GM12864 (cell line): ENCODE measurements around the gene MLANA.

Source experiments
- DNase-seq: peaks from one replicate; pipeline ENCODE4 v3.0.0-alpha.2; 2011; ENCODE audit warnings: low read depth
- H3K4me3 ChIP-seq: 2 replicates; pipeline ENCODE4 v1.5.1; 2011; ENCODE audit warnings: mild to moderate bottlenecking, low read depth, low read length, control low read depth
- TF ChIP-seq, protein P1 (sequence below): IDR thresholded peaks from 2 replicates; pipeline ENCODE4 v1.5.1; 2011; ENCODE audit warnings: low read depth, mild to moderate bottlenecking, moderate library complexity, low read length, control low read depth, inconsistent platforms; ENCODE audit errors: missing control alignments

Gene MLANA

DNA sequence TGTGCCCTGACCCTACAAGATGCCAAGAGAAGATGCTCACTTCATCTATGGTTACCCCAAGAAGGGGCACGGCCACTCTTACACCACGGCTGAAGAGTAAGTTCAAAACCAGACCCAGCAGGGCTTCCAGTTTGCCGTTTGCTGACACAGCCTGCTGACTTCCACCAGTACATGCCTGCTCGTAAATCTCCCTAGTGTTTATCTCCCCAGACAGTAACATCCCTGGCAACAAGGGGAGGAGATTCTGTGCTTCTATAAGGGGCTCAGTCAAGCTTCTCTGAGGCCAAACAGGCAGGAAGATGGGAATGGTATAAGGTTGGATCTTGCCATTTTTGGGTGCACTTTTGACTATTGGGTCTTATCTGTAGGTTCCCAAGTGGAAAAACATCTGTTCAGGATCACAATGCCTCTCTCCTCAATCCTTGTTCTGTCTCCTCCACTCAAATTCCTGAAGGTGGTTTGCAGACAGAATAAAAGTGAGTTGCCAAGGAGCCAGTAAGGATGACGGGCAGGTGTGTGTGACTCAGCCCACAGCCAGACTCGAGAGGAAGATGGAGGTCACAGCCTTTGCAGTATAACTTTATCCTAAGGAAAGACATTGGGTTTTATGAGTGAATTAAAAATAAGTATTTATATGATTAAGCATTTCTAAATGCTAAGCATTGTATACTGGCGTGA is 1.9 kb downstream of the MLANA start:
- H3K4me3 ChIP-seq, result no peak overlapping the region
- TF ChIP-seq, protein P1, sequence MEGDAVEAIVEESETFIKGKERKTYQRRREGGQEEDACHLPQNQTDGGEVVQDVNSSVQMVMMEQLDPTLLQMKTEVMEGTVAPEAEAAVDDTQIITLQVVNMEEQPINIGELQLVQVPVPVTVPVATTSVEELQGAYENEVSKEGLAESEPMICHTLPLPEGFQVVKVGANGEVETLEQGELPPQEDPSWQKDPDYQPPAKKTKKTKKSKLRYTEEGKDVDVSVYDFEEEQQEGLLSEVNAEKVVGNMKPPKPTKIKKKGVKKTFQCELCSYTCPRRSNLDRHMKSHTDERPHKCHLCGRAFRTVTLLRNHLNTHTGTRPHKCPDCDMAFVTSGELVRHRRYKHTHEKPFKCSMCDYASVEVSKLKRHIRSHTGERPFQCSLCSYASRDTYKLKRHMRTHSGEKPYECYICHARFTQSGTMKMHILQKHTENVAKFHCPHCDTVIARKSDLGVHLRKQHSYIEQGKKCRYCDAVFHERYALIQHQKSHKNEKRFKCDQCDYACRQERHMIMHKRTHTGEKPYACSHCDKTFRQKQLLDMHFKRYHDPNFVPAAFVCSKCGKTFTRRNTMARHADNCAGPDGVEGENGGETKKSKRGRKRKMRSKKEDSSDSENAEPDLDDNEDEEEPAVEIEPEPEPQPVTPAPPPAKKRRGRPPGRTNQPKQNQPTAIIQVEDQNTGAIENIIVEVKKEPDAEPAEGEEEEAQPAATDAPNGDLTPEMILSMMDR, result no peak
- no peak for DNase-seq

DNA sequence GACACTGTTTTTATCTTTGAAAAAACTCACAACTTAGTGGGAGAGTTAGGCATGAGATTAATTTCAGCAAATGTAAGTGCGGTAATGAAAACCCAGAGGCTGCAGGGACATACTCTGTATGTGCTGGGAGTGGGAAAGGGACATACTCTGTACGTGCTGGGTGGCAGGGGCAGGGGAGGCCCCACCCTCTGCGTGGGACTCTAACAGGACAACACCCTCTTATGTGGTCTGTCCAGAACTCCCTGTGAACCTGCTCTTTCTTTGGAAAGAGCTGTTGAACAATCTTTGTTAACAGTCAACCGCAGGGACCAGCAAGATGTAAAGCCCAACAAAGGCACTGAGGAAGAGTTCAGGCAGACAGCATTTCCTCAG is 2.4 kb downstream of the MLANA start:
- no peak for DNase-seq
- H3K4me3 ChIP-seq, result no peak overlapping the region
- TF ChIP-seq, protein P1, result no peak

DNA sequence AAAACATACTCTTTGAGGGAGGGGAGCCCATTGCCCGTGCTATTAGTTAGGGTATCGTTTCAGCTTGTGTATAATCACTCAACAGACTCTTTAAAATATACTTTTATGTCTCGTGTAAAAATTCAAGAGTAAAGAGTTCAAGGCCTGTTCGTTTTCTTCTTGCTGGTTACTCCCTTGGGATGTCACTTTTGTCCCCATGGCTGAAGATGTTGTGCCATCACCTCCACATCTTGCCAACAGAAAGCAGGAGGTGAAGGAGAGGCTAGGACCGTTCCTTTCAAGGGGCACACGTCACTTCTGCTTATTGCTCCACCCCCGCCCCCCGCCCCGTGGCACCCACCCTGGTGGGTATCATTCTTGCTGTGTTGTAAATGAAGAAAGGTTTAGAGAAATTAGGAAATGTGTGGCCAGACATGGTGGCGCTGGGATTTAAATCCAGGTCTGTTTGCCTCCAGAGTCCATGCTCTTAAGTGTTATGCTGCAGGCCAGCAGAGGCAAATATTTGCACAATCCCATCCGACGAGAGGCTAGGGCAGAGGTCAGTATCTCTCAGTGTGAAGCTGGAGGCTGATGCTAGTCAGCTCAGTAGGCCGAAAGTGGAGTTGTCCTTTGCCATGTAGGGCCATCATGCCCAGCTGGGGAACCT is 3.0 kb downstream of the MLANA start:
- TF ChIP-seq, protein P1, result no peak
- DNase-seq, result no peak
- H3K4me3 ChIP-seq, result no peak overlapping the region

DNA sequence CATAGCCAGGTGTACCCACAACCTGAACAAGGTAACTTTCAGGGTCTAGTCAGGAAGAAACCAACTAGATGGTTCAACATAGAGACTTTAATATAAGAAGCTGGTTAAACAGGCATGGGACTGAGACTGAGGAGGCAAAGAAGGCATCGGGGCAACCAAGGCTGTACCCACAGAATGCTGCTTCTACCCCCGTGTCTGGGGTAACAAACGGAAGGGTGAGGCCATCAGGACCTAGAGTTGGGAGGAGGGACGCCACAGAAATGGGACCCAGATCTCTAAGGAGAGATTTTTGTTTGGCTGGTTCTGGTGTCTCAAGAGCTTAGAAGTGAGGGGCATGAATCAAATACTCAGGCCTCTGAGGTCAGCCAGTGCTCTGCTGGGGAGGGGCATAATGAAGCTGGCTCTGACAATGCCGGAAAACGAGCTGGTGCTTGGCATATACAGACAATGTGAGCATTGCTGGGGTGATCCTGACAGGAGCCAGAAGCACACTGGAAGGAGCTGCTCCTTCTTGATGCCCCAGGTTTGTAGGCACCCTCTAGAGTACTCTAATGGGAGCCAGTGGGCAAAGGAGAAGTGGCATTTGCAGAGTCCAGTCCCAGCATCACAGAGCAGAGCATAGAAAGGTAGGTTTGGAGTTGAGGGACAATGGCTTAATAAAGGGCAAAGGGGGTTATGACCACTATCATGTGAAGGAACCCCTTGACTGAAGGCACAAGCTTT is 3.7 kb downstream of the MLANA start:
- H3K4me3 ChIP-seq, result no peak overlapping the region
- DNase-seq, result no peak
- TF ChIP-seq, protein P1, result no peak

DNA sequence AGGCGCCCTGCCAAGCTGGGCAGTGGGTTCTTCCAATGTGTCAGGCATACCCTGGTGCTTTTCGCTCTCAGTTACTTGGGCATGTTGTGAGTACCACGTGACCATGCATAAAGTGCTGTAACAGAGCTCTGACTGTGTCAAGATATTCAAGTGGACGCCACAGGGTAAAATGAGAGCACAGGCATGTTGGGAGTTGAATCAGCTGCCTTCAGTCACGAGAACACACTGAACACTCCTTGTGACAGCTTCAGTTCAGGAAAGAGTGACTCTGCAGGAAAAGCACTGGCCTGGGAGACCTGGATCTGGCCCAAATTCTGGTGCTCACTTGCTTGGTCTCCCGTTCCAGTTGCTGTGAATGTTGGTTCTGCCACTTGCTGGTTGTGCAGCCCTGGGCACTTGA is 5.1 kb downstream of the MLANA start:
- DNase-seq, result no peak
- no peak overlapping the region for H3K4me3 ChIP-seq
- TF ChIP-seq, protein P1, result no peak

DNA sequence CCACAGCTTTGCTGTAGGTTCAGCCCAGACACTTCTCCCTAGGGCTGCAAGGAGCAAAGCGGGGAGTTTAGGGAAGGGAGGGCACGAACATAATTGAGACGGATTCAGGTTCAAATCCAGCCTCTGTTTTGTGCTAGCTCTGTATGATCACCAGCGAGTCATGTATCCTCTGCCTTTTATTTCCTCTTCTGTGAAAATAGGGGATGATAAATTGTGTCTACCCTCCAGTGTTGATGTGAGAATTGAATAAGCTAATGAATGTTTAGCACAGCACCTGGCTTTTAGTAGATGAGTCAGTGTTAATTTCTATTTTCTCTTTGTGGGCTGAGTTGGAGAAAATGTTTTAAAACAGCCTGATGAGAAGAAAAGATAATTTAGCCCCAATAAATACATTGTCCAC is 6.2 kb downstream of the MLANA start:
- no peak overlapping the region for H3K4me3 ChIP-seq
- no peak for DNase-seq
- TF ChIP-seq, protein P1, result no peak
